NCI-H345 (cell line): ENCODE measurements around the gene NRP2.

Experiments used
- DNase-seq: peaks from one replicate; lab custom pipeline; 2025; lab: John Stamatoyannopoulos, UW

Gene NRP2

DNA sequence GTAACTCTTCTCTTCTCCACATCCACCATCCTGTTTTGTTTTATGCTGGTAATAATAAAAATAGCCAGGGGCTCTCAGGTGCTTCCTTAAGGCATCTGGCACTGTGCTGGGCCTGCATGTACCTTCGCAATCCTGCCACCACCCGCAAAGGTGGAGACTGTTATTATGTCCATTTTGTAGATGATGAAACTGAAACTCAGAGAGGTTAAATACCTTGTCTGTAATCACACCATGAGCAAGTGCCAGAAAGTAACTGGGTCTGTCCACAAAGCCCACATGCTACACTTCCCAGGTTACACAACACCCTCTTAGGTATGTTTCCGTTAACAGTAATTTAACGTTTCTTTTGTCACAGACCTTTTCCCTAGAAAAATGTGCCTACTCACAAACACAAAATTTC lies 27.0 kb downstream of the NRP2 start:
- DNase-seq: no peak

- no peak for DNase-seq
Measured at GRCh38 chr2:205712508-205712907, 30.2 kb downstream of the NRP2 start.

- no peak for DNase-seq
Measured at GRCh38 chr2:205713086-205713485, 30.8 kb downstream of the NRP2 start.

GRCh38 chr2:205714058-205714776 lies 31.9 kb downstream of the NRP2 start:
- no peak for DNase-seq

GRCh38 chr2:205714789-205715720 lies 32.8 kb downstream of the NRP2 start:
- DNase-seq: no peak

DNA sequence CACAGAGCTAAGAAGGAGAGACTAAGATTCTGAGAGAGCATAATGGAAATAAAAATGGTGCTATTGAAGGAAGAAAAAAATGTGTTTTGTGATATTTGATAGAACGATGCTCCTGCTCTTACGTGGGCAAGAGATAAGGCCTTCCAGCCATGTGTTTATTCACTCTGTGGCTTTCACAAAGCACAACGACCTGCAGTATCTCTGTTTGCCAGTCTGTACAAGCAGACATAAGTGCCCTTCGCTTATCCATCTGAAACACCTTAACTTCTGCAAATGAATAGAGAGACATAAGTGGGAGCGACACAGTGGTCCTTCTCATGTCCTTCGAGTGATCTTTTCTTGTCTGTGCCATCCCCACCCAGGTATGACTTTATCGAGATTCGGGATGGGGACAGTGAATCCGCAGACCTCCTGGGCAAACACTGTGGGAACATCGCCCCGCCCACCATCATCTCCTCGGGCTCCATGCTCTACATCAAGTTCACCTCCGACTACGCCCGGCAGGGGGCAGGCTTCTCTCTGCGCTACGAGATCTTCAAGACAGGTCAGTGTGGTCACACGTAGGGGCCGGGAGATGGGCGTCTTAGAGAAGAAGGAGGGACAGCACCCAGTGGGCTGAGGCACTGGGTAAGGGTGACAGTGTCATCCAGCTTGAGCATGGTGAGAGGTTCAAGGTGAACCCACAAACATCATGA lies 33.7 kb downstream of the NRP2 start:
- no peak for DNase-seq

DNA sequence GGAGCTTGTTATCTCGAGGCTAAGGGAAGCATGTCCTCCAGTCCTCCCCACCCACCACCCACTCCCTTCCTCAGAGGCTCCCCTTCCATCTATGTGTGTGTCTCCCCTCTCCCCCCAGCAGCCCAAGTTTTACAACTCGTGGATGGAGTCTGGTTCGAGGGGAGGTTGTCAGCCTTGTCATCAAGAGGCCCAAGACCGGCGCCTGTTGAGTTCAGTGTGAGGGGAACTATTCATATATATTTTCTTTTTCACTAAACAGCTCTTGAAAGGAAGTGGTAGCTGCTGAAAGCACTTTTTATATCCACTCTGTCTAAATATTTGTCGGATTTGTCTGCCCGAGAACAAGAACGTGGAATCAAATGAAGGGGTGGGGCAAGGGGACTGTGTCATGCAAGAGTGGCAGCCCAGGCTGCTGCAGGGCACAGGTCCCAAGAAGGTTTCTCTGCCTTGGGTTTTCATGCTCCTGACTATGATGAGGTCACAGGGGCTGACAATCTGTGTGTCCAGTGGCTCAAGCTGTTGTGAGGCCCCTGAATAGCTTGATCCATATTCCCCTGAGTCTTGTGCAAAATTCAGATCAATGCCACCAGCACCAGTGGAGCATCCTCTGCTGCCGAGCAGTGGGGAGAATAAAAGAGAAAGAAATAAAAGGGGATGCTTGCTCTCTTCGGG lies 35.0 kb downstream of the NRP2 start:
- DNase-seq: peak; percentile 31

- no peak for DNase-seq
Measured at GRCh38 chr2:205717999-205718398, 35.7 kb downstream of the NRP2 start.

- DNase-seq: no peak
Measured at GRCh38 chr2:205719847-205720246, 37.5 kb downstream of the NRP2 start.

DNA sequence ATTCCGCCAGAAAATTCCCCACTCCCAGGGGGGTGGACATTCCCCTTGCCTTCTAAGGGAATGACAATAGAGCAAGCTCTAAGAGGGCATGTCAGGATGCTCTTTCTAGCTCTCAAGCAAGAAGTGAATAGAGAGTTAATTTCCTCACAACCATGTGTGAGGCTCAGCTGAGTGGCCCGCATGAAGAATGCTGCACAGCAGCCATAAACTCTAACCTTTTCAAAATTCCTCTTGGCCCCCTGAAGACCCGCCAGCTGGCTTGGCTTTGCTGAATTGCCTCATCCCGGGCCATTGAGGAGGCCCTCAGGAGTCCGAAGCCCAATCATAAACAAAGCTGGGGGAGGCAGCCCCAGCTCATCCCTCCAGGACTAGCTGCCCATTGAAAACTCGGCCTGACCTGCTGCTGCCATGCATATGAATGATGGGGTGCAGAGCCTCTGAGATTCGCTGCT lies 38.2 kb downstream of the NRP2 start:
- no peak for DNase-seq

GRCh38 chr2:205721057-205721449 lies 38.8 kb downstream of the NRP2 start:
- no peak for DNase-seq

DNA sequence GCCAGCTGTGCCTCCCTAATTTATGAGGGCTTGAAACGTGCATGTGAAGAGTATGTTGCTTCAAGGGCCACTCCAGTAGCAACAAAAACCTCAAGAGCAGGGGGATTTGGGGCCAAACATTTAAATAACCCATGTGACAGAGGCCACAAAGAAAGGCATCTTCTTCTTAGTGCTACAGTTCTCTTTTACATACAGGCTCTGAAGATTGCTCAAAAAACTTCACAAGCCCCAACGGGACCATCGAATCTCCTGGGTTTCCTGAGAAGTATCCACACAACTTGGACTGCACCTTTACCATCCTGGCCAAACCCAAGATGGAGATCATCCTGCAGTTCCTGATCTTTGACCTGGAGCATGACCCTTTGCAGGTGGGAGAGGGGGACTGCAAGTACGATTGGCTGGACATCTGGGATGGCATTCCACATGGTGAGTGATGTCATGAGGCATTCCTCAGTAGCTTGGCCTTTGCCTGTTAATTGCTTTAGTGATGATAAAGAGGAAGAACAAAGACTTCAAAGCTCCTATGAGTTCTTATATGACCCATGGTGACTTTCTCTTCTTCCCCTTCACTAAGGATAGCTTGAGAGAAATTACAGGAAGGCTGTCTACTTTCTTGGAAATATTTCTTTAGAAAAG lies 40.1 kb downstream of the NRP2 start:
- no peak for DNase-seq

GRCh38 chr2:205723179-205723578 lies 40.9 kb downstream of the NRP2 start:
- DNase-seq: no peak

- DNase-seq: no peak
Measured at GRCh38 chr2:205725059-205725458, 42.8 kb downstream of the NRP2 start.

DNA sequence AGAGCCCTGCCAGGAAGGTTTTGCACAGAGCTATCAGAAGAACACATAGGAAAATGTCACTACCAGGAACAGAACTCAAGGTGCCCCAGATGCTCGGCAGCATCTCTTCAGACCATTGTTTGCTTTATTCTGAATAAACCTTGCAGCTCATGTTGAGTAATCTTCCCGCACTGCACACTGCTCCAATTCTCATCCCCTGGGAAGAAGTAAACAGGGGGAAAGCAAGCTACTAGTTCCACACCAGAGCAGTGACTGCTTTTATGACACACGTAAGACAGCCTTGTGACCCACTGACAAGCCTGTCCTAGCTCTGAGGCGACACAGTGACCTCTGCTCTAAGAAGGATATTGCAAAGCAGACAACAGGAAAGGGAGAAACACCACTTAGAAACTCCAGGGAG lies 44.2 kb downstream of the NRP2 start:
- no peak for DNase-seq

DNA sequence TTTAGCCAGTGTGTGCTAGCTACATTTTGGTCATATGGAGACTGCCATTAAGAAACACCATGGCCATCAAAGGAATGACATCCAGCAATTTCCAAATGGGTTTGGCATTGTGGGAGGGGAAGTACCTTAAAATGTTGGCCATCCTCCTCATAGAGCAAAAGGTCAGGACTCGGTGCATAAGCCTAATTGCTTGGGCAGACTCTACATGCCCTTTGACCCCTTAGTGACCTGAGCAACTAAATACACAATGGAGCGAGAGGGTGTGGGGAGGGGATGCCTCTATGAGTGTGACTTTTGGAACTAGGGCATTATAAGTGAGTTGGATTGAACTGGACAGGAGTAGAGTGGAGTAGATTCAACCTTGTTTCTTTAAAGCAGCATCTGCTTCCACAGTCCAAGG lies 44.9 kb downstream of the NRP2 start:
- no peak for DNase-seq

DNA sequence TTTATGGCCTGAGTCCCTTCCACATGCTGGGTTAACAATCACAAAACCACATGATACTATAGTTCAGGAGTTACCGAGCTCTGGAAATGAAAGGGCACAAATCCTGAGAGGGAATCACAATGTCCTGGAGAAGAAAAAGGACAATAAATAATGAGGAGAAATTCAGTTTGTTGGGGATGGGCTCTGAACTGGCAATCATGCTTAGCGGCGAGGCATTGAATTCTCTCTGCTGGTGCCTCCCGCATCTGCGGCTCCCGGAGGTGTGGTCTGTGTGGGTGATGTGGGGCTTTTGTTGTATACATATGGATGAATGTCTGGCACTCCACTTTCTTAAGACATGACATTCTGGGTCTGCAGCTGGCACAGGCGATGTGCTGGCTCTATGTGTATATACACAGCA lies 46.1 kb downstream of the NRP2 start:
- DNase-seq: no peak

DNA sequence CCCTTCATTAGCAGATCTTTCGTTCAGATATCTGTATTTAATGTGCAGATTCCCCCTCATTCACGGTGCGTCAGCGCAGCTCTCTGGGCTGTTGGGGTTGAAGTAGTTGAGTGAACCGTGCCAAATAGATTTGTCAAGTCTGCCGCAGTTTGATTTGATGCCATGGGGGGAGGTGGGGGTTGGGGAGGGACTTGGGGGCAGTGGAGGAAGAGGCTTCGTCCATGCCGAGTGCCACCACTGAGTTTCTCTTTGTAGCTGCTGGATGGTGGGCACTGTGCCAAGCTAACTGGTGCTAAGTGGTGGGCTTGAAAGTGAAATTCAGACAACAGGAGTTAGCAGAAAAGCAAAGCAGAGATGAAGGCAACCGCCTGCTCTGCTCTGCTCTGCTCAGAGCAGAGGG lies 47.9 kb downstream of the NRP2 start:
- peak; percentile 43 for DNase-seq

DNA sequence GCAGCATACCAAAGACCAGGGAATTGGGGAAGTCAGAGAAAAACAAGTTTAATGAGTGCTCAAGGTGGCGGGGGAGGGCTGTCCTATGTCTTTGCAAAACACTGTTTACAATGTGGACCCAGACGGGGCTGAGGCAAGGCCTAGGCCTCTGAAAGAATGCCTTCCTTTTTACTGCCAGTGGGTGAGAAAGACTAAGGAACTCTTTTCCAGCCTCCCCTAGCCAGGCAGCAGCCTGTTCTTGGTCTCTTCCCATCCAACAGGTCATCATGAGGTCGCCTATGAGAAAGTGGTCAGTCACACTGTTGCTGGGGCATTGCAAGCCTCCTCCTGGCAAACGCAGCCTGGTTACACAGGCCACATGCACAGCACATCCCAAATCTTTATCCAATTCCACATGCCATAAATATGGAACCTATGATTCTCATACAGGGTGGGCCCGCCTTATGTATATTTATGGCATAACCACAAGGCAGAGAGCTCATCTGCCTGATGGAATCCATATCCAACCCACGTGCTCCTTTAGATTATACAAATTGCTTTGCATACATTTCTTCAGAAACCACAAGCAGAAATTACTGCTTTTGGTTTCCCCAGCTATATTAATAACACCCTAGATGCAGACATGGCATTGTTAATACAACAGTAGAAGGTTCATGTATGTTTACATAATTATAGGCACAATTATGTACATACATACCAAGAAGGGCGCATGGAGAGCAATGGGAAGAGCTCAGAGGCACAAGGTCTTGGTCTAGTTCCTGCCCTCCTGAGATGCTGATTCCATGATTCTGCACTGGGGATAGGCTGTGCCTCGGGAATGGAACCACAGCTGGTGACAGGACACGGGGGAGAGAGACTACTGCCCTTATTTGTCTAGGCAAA lies 48.6 kb downstream of the NRP2 start:
- no peak for DNase-seq

DNA sequence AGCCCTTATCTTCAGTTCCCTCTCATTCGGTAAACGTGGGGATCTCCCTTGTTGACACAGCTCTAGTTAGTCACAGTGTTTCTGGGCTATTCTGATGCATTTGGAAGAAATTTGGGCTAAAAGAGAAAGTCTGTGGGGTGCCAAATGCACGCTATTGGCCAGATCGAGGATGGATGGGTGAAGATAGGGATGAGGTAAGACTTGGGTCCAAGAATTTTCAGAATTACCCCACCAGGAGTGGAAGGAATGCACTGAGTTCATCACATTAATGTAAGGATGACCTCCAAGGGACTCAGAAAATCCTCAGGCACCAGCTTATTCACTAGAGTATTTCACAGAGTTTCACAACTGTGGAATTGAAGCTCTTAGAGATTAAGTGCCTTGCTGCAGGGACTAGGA lies 49.3 kb downstream of the NRP2 start:
- no peak for DNase-seq

- DNase-seq: no peak
Measured at GRCh38 chr2:205732314-205732713, 50.0 kb downstream of the NRP2 start.
